ENCODE measurements around the gene TNFRSF14. TPM values are rescaled to one million over a fixed set of nuclear protein-coding genes. Genes with fewer than 3 reads are reported as not detected.

The TNFRSF14 gene
- total RNA-seq, 4 donors from 2014 or later, result 35.2 to 43.6 (median 38.3) TPM

- H3K4me3 ChIP-seq (ENCODE audit: low read depth, poor library complexity, severe bottlenecking), result no peak overlapping the region
- no peak for DNase-seq (ENCODE audit: low spot score in 2 of 2)
- intact Hi-C loops (cut with DNase I; ENCODE audit: low total_unique reads), result no loop called here
- 42 to 47% methylated on average over 10 to 12 of the region's 15 CpGs for WGBS, 2 donors
- TF ChIP-seq, protein P1, sequence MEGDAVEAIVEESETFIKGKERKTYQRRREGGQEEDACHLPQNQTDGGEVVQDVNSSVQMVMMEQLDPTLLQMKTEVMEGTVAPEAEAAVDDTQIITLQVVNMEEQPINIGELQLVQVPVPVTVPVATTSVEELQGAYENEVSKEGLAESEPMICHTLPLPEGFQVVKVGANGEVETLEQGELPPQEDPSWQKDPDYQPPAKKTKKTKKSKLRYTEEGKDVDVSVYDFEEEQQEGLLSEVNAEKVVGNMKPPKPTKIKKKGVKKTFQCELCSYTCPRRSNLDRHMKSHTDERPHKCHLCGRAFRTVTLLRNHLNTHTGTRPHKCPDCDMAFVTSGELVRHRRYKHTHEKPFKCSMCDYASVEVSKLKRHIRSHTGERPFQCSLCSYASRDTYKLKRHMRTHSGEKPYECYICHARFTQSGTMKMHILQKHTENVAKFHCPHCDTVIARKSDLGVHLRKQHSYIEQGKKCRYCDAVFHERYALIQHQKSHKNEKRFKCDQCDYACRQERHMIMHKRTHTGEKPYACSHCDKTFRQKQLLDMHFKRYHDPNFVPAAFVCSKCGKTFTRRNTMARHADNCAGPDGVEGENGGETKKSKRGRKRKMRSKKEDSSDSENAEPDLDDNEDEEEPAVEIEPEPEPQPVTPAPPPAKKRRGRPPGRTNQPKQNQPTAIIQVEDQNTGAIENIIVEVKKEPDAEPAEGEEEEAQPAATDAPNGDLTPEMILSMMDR (IDR thresholded peaks at IDR 0.05), result no peak
- no peak for TF ChIP-seq POLR2A (IDR thresholded peaks at IDR 0.05)
These were observed 36.5 kb downstream of the TNFRSF14 start for GRCh38 chr1:2592672-2593071.

GRCh38 chr1:2593251-2593878, 37.2 kb downstream of the TNFRSF14 start:
- 68 to 69% methylated on average over 13 to 15 of the region's 26 CpGs for WGBS, 2 donors
- DNase-seq (ENCODE audit: low spot score in 2 of 2), result no peak
- no peak overlapping the region for H3K4me3 ChIP-seq (ENCODE audit: low read depth, poor library complexity, severe bottlenecking)

DNA sequence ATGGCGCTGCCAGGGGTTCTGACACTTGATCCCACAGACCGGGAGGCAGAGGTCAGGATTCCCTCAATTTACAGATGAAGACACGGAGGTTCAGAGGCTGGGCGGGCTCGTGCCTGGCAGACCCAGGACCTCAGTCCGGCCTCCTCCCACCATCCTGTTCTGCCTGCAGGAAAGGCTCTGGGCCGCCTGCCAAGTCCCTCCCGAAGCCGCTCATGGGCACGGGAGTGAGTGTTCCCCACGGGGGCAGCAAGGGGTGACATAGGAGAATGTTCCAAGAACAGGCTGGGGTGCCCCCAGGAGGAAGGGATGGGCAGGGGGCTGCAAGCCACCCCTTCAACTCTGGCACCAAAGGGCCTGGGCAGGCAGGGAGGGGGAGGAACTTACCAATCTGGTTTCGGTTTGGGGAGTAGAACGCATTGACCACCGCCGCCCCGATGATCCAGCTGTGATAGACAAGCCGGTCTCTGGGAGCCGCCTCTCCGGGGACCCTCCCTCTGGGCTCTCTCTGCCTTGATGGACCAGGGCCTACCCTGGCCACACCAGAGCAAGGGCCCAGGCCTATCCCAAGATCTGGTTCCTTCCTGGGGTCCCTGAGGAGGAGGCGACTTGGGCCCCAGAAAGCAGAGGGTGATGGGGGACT, 38.0 kb downstream of the TNFRSF14 start:
- 31% methylated on average over 19 to 20 of the region's 20 CpGs for WGBS, 2 donors
- intact Hi-C loops (cut with DNase I; ENCODE audit: low total_unique reads), result no loop called here
- TF ChIP-seq, protein P1 (IDR thresholded peaks at IDR 0.05), result no peak
- no peak for TF ChIP-seq POLR2A (IDR thresholded peaks at IDR 0.05)

More at GRCh38 chr1:2593251-2593878, 37.2 kb downstream of the TNFRSF14 start:
- no peak for TF ChIP-seq POLR2A (IDR thresholded peaks at IDR 0.05)
- TF ChIP-seq, protein P1 (IDR thresholded peaks at IDR 0.05), result no peak
- intact Hi-C loops (cut with DNase I; ENCODE audit: low total_unique reads), result no loop called here

GRCh38 chr1:2594641-2595131, 38.5 kb downstream of the TNFRSF14 start:
- WGBS, 2 donors, result 83 to 86% methylated on average over 16 to 17 of the region's 17 CpGs
- no peak overlapping the region for H3K4me3 ChIP-seq (ENCODE audit: low read depth, poor library complexity, severe bottlenecking)
- TF ChIP-seq POLR2A (IDR thresholded peaks at IDR 0.05), result no peak
- TF ChIP-seq, protein P1 (IDR thresholded peaks at IDR 0.05), result no peak
- intact Hi-C loops (cut with DNase I; ENCODE audit: low total_unique reads), result no loop called here
- no peak for DNase-seq (ENCODE audit: low spot score in 2 of 2)

More for the DNA sequence above, 38.0 kb downstream of the TNFRSF14 start:
- H3K4me3 ChIP-seq (ENCODE audit: low read depth, poor library complexity, severe bottlenecking), result no peak overlapping the region
- no peak for DNase-seq (ENCODE audit: low spot score in 2 of 2)

DNA sequence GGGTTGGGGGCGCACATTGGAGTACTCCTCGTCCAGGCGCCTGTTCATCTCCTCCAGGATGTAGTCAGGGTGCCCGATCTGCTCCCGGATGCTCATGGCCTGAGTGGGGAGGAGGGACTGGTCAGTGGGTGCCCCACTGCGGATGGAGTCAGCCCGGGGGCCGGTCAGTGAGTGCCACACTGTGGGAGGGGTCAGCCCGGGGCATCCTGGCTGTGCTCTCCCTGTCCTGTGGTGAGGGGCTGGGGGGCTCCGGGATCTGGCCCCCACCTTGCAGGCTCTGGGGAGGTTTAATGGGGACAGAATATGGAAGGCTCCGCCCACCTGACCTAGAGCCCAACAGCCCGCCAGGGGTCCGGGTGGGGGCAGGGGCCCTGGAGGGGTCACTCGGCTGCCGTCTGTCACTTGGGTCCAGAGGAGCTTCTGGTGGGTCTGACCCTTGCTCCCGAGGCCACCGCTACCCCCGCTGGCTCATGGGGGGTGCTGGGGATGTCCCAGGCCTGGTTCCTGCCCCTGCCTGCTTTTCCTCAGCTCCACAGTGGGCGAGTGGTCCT, 39.2 kb downstream of the TNFRSF14 start:
- DNase-seq (ENCODE audit: low spot score in 2 of 2), result no peak
- WGBS, 2 donors, result 76 to 95% methylated on average over 8 to 19 of the region's 19 CpGs
- intact Hi-C loops (cut with DNase I; ENCODE audit: low total_unique reads), result no loop called here
- TF ChIP-seq POLR2A (IDR thresholded peaks at IDR 0.05), result no peak
- TF ChIP-seq, protein P1 (IDR thresholded peaks at IDR 0.05), result no peak
- H3K4me3 ChIP-seq (ENCODE audit: low read depth, poor library complexity, severe bottlenecking), result no peak overlapping the region

Data from lower leg skin (tissue), 4 donors.